ENCODE results near the gene CRIP3.

Gene CRIP3

DNA sequence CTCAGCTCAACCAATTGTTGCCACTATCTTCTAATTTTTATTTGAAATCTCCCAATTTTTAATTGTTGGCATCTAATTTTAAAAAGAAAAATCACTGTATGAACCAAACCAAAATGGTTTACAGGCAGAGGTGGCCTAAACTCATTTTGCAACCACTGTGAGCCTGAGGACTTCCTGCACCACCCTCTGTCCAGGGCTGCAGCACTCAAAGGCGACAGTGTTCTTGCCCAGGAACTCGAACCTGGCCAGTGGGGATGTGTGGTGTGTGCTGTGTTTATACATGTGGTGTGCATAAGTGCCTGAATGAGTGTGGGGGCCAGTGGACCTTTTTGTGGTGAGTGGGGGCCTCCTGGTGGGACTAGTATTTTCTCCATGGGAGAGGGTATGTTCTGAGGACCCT lies 34.9 kb downstream of the CRIP3 start:
- DNase-seq (ENCODE audit: low read depth) = no peak

- no peak for DNase-seq (ENCODE audit: low read depth)
Measured at GRCh38 chr6:43271944-43272343, 36.7 kb downstream of the CRIP3 start.

DNA sequence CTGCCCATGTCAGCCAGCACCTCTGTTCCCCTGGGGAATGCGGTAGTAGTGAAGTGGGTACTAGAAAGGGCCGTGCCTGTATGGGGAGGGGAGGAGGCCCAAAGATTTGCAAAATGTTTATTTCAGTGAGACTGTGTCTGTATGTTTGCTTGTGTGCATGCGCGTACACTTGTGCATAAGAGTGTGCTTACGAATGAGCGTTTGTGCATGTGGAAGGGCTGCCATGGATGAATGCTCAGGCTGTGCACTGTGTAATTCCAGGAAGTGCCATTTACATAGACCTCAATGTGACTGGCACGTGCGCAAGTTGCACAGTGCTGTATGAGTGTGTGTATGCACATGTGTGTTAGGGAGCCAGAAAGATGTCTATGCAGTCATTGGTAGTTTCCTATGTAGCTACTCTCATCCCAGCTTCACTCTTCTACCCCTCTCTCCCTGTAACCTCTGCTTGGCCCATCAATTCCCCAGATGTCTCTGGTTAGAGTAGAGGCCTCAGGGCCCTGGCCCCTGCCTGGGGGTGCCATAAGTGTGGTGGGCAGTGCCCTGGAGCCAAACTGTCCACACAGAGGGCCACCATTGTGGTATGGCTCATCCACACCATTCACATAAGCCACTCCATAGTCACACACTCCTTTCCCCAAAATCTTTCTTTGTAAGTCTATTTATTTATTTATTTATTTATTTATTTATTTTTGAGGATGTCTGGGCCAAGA lies 37.4 kb downstream of the CRIP3 start:
- no peak for DNase-seq (ENCODE audit: low read depth)

- DNase-seq (ENCODE audit: low read depth) = no peak
Measured at GRCh38 chr6:43269273-43270007, 39.2 kb downstream of the CRIP3 start.

DNA sequence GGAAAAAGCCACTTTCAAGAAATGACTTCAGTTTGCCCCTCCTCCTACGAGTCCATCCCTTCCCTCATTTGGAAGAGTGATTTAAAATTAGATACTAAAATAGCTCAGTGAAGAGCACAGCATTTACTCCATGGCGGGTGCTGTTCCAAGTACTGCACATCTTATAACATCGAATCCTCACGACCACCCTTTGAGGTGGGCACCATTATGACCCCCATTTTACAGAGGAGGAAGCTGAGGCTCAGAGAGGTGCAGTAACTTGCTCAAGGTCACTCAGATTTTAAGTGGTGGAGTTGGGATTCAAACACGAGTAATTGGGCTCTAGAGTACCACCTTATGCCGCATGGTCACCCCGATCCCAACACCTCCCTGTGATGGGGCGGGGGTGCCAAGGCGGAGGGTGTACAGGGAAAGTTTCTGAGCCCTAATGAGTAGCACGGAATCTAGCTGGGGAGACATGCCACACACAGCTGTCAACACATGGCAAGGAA lies 39.8 kb downstream of the CRIP3 start:
- DNase-seq (ENCODE audit: low read depth) = no peak

- DNase-seq (ENCODE audit: low read depth) = no peak
Measured at GRCh38 chr6:43268355-43268700, 40.3 kb downstream of the CRIP3 start.

GRCh38 chr6:43267619-43268354 lies 40.8 kb downstream of the CRIP3 start:
- DNase-seq (ENCODE audit: low read depth) = no peak

DNA sequence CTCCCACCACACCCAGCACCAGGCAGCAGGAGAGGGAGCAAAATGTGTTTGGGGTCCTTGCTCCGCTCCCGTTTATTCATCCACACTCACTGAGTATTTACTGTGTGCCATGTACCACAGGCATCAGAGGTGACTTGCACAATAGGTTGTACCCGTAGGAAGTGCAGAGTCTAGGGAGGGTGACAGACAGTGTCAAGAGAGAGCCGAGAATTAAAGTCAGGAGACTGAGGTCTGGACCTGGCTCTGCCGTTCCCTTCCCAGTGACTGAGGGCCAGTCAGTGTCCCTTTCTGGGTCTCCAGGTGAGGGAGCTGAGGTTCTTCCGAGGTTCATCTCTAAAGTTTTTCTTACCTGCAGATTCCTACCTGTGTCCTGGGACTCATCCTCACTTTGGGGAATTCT lies 43.1 kb downstream of the CRIP3 start:
- no peak for DNase-seq (ENCODE audit: low read depth)

GRCh38 chr6:43264599-43265145 lies 44.0 kb downstream of the CRIP3 start:
- no peak for DNase-seq (ENCODE audit: low read depth)

DNA sequence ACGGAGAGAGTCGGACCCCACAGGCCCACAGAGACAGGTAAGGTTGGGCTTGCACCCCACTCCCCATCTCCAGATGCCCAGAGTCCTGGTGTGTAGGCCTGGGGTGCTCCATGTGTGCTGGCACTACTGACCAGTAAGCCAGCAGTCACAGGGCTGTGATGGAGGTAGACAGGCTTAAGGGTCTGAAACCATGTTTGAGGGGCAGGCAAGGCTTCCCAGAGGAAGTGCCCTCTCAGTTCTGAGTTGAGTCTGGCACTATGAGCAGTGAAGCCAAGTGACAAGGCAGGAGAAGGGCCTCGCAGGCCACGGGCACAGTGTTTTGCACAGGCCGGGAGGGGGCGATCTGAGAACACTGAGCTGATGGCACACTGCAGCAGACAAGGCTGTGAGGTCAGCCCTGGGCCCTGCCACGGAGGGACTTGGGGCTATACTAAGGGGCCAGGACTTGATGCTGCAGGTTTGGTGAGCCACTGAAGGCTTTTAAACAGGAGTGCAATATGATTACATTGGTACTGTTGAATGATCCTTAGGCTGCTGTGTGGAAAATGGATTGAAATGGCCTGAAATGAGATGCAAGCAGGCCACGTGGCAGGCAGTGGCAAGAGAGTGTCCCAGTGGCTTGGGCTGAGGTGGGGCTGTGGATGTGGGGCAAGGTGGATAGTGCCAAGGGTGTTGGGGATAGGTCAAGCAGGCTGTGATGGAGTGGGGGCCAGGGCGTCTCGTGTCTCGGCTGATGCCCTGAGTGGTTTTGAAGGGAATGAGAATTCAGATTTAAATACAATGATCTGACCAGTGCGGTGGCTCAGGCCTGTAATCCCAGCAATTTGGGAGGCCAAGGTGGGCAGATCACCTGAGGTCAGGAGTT lies 45.1 kb downstream of the CRIP3 start:
- peak; percentile 51 for DNase-seq (ENCODE audit: low read depth)

DNA sequence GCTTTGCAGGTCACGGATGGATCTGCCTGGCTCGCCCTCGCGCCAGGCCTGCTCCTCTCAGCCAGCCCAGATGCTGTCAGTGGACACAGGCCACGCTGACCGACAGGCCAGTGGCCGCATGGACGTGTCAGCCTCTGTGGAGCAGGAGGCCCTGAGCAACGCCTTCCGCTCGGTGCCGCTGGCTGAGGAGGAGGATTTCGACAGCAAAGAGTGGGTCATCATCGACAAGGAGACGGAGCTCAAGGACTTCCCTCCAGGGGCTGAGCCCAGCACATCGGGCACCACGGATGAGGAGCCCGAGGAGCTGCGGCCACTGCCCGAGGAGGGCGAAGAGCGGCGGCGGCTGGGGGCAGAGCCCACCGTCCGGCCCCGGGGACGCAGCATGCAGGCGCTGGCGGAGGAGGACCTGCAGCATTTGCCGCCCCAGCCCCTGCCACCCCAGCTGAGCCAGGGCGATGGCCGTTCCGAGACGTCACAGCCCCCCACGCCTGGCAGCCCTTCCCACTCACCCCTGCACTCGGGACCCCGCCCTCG lies 45.8 kb downstream of the CRIP3 start:
- DNase-seq (ENCODE audit: low read depth) = no peak

DNA sequence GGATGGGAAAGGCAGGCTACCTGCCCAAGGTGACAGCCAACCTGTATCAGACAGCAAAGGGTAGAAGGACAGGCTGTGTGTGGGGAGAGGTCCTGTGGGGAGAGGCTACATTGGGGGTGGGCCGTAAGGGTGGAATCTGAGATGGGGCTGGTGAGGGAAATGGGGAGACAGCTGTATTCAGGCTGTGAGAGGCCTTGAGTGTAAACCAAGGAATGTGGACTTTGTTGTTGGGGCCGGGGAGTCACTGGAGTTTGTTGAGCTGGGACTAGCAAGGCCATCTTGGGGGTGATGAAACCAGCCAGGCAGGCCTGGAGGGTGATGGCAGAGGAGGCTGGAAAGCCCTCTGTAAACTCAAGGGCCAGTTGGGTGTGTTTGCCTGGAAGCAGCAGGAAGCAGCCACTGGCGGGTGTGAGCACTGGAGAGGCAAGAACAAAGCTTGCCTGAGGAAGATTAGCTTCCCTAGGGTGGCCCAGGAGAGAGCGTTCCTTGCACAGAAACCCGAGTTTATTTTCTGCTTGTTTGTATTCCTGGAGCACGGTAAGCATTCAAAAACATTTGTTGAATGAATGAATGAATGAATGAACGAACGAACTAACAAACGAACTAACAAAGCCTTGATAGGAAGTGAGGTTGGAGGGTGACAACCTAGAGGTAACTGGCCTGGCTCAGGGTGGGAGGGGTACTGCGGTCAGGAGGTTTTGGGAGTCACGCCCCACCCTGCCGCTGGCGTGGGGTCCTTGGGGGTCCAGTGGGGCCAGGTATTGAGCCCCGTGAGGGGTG lies 46.4 kb downstream of the CRIP3 start:
- DNase-seq (ENCODE audit: low read depth) = no peak

GRCh38 chr6:43261198-43261597 lies 47.4 kb downstream of the CRIP3 start:
- DNase-seq (ENCODE audit: low read depth) = no peak

GRCh38 chr6:43260791-43261190 lies 47.8 kb downstream of the CRIP3 start:
- DNase-seq (ENCODE audit: low read depth) = no peak

- DNase-seq (ENCODE audit: low read depth) = no peak
Measured at GRCh38 chr6:43258807-43259686, 49.6 kb downstream of the CRIP3 start.

- DNase-seq (ENCODE audit: low read depth) = no peak
Measured at GRCh38 chr6:43258180-43258579, 50.4 kb downstream of the CRIP3 start.

GRCh38 chr6:43257367-43258145 lies 51.1 kb downstream of the CRIP3 start:
- no peak for DNase-seq (ENCODE audit: low read depth)

- DNase-seq (ENCODE audit: low read depth) = no peak
Measured at GRCh38 chr6:43256670-43257366, 51.8 kb downstream of the CRIP3 start.
